ENCODE measurements around the gene MYH9. TPM values are rescaled to one million over a fixed set of nuclear protein-coding genes. Genes with fewer than 3 reads are reported as not detected.

MYH9 gene
- total RNA-seq, 4 donors from 2014 or later, result 215 to 1,171 (median 400) TPM

GRCh38 chr22:36367479-36367878, 20.3 kb downstream of the MYH9 start:
- intact Hi-C loops (cut with DNase I; ENCODE audit: low total_unique reads), result no loop called here
- no peak for TF ChIP-seq POLR2A (IDR thresholded peaks at IDR 0.05)
- TF ChIP-seq CTCF (IDR thresholded peaks at IDR 0.05), result no peak
- Histone ChIP-seq H3K36me3 (no peaks in the 10 kb centered on the region), H3K4me1 (peaks cover 40 to 71% of the 10 kb centered on the region in 2 donors), H3K27ac (peak overlapping the region; percentile 96 to 98), H3K4me3 (peak overlapping the region in 1 of 2 donors; percentile 21), H3K27me3 (no peaks in the 10 kb centered on the region), H3K9me3 (no peaks in the 10 kb centered on the region)
- DNase-seq, result no peak

- DNase-seq, result peak in 1 of 2 donors; percentile 71
- TF ChIP-seq POLR2A (IDR thresholded peaks at IDR 0.05) (peak in 1 of 2 donors; percentile 13), CTCF (IDR thresholded peaks at IDR 0.05) (no peak)
- peak overlapping the region in 1 of 2 donors; percentile 21 for H3K4me3 ChIP-seq
- peaks cover 40 to 70% of the 10 kb centered on the region in 2 donors for H3K4me1 ChIP-seq
- no peaks in the 10 kb centered on the region for H3K9me3 ChIP-seq
- no peaks in the 10 kb centered on the region for H3K27me3 ChIP-seq
- H3K36me3 ChIP-seq, result no peaks in the 10 kb centered on the region
- peak overlapping the region; percentile 96 to 98 for H3K27ac ChIP-seq
- intact Hi-C loops (cut with DNase I; ENCODE audit: low total_unique reads), result no loop called here
Observed at GRCh38 chr22:36367066-36367465, 20.7 kb downstream of the MYH9 start.

GRCh38 chr22:36366291-36366708, 21.5 kb downstream of the MYH9 start:
- peak; percentile 77 to 82 for DNase-seq
- H3K4me3 ChIP-seq, result peak overlapping the region in 1 of 2 donors; percentile 21
- TF ChIP-seq POLR2A (IDR thresholded peaks at IDR 0.05) (peak; percentile 30 to 35), CTCF (IDR thresholded peaks at IDR 0.05) (no peak)
- intact Hi-C loops (cut with DNase I; ENCODE audit: low total_unique reads), result no loop called here
- H3K4me1 ChIP-seq, result peaks cover 32 to 67% of the 10 kb centered on the region in 2 donors
- H3K9me3 ChIP-seq, result no peaks in the 10 kb centered on the region
- peak overlapping the region; percentile 96 to 98 for H3K27ac ChIP-seq
- no peaks in the 10 kb centered on the region for H3K36me3 ChIP-seq
- H3K27me3 ChIP-seq, result no peaks in the 10 kb centered on the region

GRCh38 chr22:36365020-36365411, 22.8 kb downstream of the MYH9 start:
- no peaks in the 10 kb centered on the region for H3K36me3 ChIP-seq
- TF ChIP-seq POLR2A (IDR thresholded peaks at IDR 0.05), result peak; percentile 24 to 70
- no peak for TF ChIP-seq CTCF (IDR thresholded peaks at IDR 0.05)
- peaks cover 24 to 71% of the 10 kb centered on the region in 2 donors for H3K4me1 ChIP-seq
- no peaks in the 10 kb centered on the region for H3K27me3 ChIP-seq
- intact Hi-C loops (cut with DNase I; ENCODE audit: low total_unique reads), result no loop called here
- peak; percentile 75 to 89 for DNase-seq
- peak overlapping the region; percentile 96 to 98 for H3K27ac ChIP-seq
- H3K4me3 ChIP-seq, result no peak overlapping the region
- no peaks in the 10 kb centered on the region for H3K9me3 ChIP-seq

- H3K36me3 ChIP-seq, result no peaks in the 10 kb centered on the region
- H3K4me3 ChIP-seq, result no peak overlapping the region
- H3K27me3 ChIP-seq, result no peaks in the 10 kb centered on the region
- intact Hi-C loops (cut with DNase I; ENCODE audit: low total_unique reads), result no loop called here
- H3K4me1 ChIP-seq, result peaks cover 21 to 65% of the 10 kb centered on the region in 2 donors
- DNase-seq, result no peak
- no peaks in the 10 kb centered on the region for H3K9me3 ChIP-seq
- TF ChIP-seq POLR2A (IDR thresholded peaks at IDR 0.05) (no peak), CTCF (IDR thresholded peaks at IDR 0.05) (no peak)
- H3K27ac ChIP-seq, result peak overlapping the region; percentile 96 to 98
Observed at GRCh38 chr22:36364255-36365019, 23.3 kb downstream of the MYH9 start.
